Measurements from ENCODE around the gene ABTB2.

GRCh38 chr11:34276352-34276864 lies 81.4 kb downstream of the ABTB2 start:
- no peak for TF ChIP-seq NFRKB (IDR thresholded peaks at IDR 0.05)
- TF ChIP-seq ZNF384 (IDR thresholded peaks at IDR 0.05) = no peak
- TF ChIP-seq ARNT (IDR thresholded peaks at IDR 0.05) = no peak
- TF ChIP-seq FOXA1 (IDR thresholded peaks at IDR 0.05) = no peak
- TF ChIP-seq SP1 (IDR thresholded peaks at IDR 0.05) = no peak
- no peak for TF ChIP-seq TARDBP (IDR thresholded peaks at IDR 0.05)
- no peak for TF ChIP-seq ELF4 (IDR thresholded peaks at IDR 0.05)
- no peak for TF ChIP-seq SUZ12 (IDR thresholded peaks at IDR 0.05)
- TF ChIP-seq FOXM1 (IDR thresholded peaks at IDR 0.05; ENCODE audit: borderline replicate concordance) = no peak
- no peak for TF ChIP-seq FOXK2 (IDR thresholded peaks at IDR 0.05)
- TF ChIP-seq PKNOX1 (IDR thresholded peaks at IDR 0.05) = no peak
- no peak for TF ChIP-seq LEF1 (IDR thresholded peaks at IDR 0.05; ENCODE audit: borderline replicate concordance)

Data from HEK293T (cell line).